Colonic mucosa (tissue), 4 donors: Measurements from ENCODE around the gene GTF3C1. TPM values are rescaled to one million over a fixed set of nuclear protein-coding genes. Genes with fewer than 3 reads are reported as not detected.

Source experiments
- DNase-seq: peaks from one replicate; pipeline ENCODE4 v3.0.0-alpha.2; 2020
- H3K27ac ChIP-seq: fragments of 200-600 bp; one replicate; pipeline ENCODE4 v1.8.0; 2021
- H3K27me3 ChIP-seq: fragments of 200-600 bp; one replicate; pipeline ENCODE4 v1.8.0; 2021
- H3K36me3 ChIP-seq: fragments of 200-600 bp; one replicate; pipeline ENCODE4 v1.8.0; 2021
- H3K4me1 ChIP-seq: fragments of 200-600 bp; one replicate; pipeline ENCODE4 v1.8.0; 2021; ENCODE audit warnings: mild to moderate bottlenecking
- H3K4me3 ChIP-seq: fragments of 200-600 bp; one replicate; pipeline ENCODE4 v1.8.0; 2021
- H3K9ac ChIP-seq, 2 donors: one replicate each; pipeline ENCODE4 v1.7.0; 2013; ENCODE audit warnings: control low read depth in 2 of 2, low read depth in 2 of 2, low read length in 2 of 2
- H3K9me3 ChIP-seq: fragments of 200-600 bp; one replicate; pipeline ENCODE4 v1.8.0; 2021
- CTCF ChIP-seq: fragments of 200-600 bp; IDR thresholded peaks from one replicate; pipeline ENCODE4 v1.8.0; 2022; ENCODE audit warnings: antibody characterized with exemption, mild to moderate bottlenecking
- intact Hi-C: fragments of 100-400 bp; cut with DNase I; formaldehyde crosslinking; loops from one replicate; pipeline ENCODE4 v1.14.1; 2022
- total RNA-seq, 2 donors: library from RNA; stranded (reverse); fragmentation: NEBNext Ultra II Directional in 1 of 2; extraction: Animal tissue kit (Norgen Biotek cat#: 25700) in 1 of 2; gene quantifications; one replicate each; pipeline ENCODE4 v1.2.1, GENCODE V29; 2021
- donor health status: healthy.
- donor health status: DM: no; HTN: no; CAD: no.
- donor health status: DM: no; HTN: no; CAD: no.

The GTF3C1 gene
- total RNA-seq, 2 donors from 2014 or later, result 40.1 to 67.8 TPM

DNA sequence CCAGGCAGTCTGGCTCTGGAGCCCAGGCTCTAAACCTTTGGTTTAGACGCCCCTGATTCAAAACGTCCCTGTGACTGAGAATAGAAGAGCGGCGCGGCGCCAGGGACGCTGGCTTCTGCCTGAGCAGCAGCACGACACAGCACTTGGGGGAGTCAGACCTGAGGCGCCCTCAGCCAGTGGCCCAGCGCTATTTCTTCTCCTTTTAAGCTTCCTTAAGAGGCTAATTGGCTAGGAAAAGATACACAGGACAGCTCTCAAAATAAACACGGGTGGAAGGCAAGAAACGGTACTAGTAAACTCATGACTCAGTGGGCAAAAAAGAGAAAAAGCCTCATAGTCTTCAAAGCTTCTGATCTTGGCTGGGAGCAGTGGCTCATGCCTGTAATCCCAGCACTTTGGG, 34.9 kb downstream of the GTF3C1 start:
- H3K4me3 ChIP-seq, result no peak overlapping the region
- H3K9ac ChIP-seq, result no peak overlapping the region
- DNase-seq, result no peak
- H3K27me3 ChIP-seq, result no peaks in the 10 kb centered on the region
- H3K4me1 ChIP-seq, result no peaks in the 10 kb centered on the region
- no peak for TF ChIP-seq CTCF
- no peak overlapping the region for H3K27ac ChIP-seq
- H3K36me3 ChIP-seq, result peaks cover 6% of the 10 kb centered on the region
- intact Hi-C loops, result no loop called here
- H3K9me3 ChIP-seq, result no peaks in the 10 kb centered on the region

GRCh38 chr16:27511657-27512448, 37.9 kb downstream of the GTF3C1 start:
- Histone ChIP-seq H3K36me3 (peaks cover 19% of the 10 kb centered on the region), H3K27ac (no peak overlapping the region), H3K9ac (no peak overlapping the region), H3K4me3 (no peak overlapping the region), H3K27me3 (no peaks in the 10 kb centered on the region), H3K9me3 (no peaks in the 10 kb centered on the region), H3K4me1 (no peaks in the 10 kb centered on the region)
- TF ChIP-seq CTCF, result no peak
- no peak for DNase-seq
- intact Hi-C loops, result no loop called here

- intact Hi-C loops, result no loop called here
Measured at GRCh38 chr16:27508476-27508875, 41.2 kb downstream of the GTF3C1 start.

GRCh38 chr16:27506771-27507170, 42.9 kb downstream of the GTF3C1 start:
- no peak overlapping the region for H3K27ac ChIP-seq
- no peak overlapping the region for H3K9ac ChIP-seq
- intact Hi-C loops, result no loop called here
- H3K4me1 ChIP-seq, result no peaks in the 10 kb centered on the region
- H3K36me3 ChIP-seq, result peaks cover 53% of the 10 kb centered on the region
- no peak for DNase-seq
- no peaks in the 10 kb centered on the region for H3K9me3 ChIP-seq
- TF ChIP-seq CTCF, result no peak
- H3K4me3 ChIP-seq, result no peak overlapping the region
- H3K27me3 ChIP-seq, result no peaks in the 10 kb centered on the region

More at GRCh38 chr16:27508476-27508875, 41.2 kb downstream of the GTF3C1 start:
- Histone ChIP-seq H3K4me3 (no peak overlapping the region), H3K4me1 (no peaks in the 10 kb centered on the region), H3K36me3 (peaks cover 36% of the 10 kb centered on the region), H3K9ac (no peak overlapping the region), H3K9me3 (no peaks in the 10 kb centered on the region), H3K27ac (no peak overlapping the region), H3K27me3 (no peaks in the 10 kb centered on the region)
- no peak for DNase-seq
- no peak for TF ChIP-seq CTCF

- no peak overlapping the region for H3K9ac ChIP-seq
Measured at GRCh38 chr16:27505297-27506236, 44.1 kb downstream of the GTF3C1 start.

More at GRCh38 chr16:27505297-27506236, 44.1 kb downstream of the GTF3C1 start:
- TF ChIP-seq CTCF, result no peak
- no peaks in the 10 kb centered on the region for H3K9me3 ChIP-seq
- H3K4me3 ChIP-seq, result no peak overlapping the region
- no peaks in the 10 kb centered on the region for H3K4me1 ChIP-seq
- peaks cover 58% of the 10 kb centered on the region for H3K36me3 ChIP-seq
- no peak overlapping the region for H3K27ac ChIP-seq
- no peak for DNase-seq
- intact Hi-C loops, result no loop called here
- no peaks in the 10 kb centered on the region for H3K27me3 ChIP-seq
